Measurements from ENCODE around the gene OTUB2.

- TF ChIP-seq CTCF (IDR thresholded peaks at IDR 0.05; ENCODE audit: low read depth, low read length) = no peak
- no peak for TF ChIP-seq EZH2phosphoT487 (IDR thresholded peaks at IDR 0.05; ENCODE audit: low read depth)
Measured at GRCh38 chr14:94018308-94018707, 7.8 kb upstream of the OTUB2 start.
